Karpas-422 (cell line): ENCODE data around the gene PTGES2. TPM values are rescaled to one million over a fixed set of nuclear protein-coding genes. Genes with fewer than 3 reads are reported as not detected.

Experiments
- DNase-seq: peaks from one replicate; pipeline ENCODE4 v3.0.0-alpha.2; 2015
- H2AFZ ChIP-seq: fragments of 200-600 bp; sonication (generic); 2 replicates; pipeline ENCODE4 v1.6.1; 2014; ENCODE audit warnings: antibody characterized with exemption, low read length, mixed read lengths
- H3K27ac ChIP-seq: fragments of 200-600 bp; sonication (generic); 2 replicates; pipeline ENCODE4 v1.5.1; 2014; ENCODE audit warnings: mild to moderate bottlenecking, low read length, moderate library complexity
- H3K27me3 ChIP-seq: fragments of 200-600 bp; sonication (generic); 2 replicates; pipeline ENCODE4 v1.6.1; 2014; ENCODE audit warnings: low read length, mixed read lengths
- H3K36me3 ChIP-seq: fragments of 200-600 bp; sonication (generic); 2 replicates; pipeline ENCODE4 v1.6.1; 2014; ENCODE audit warnings: low read length, mixed read lengths; ENCODE audit not compliant: insufficient read depth
- H3K4me1 ChIP-seq: fragments of 200-600 bp; sonication (generic); 2 replicates; pipeline ENCODE4 v1.6.1; 2014; ENCODE audit warnings: mild to moderate bottlenecking, low read length, mixed read lengths
- H3K4me2 ChIP-seq: fragments of 200-600 bp; sonication (generic); 2 replicates; pipeline ENCODE4 v1.6.1; 2014; ENCODE audit warnings: low read length, low read depth, mild to moderate bottlenecking; ENCODE audit not compliant: poor library complexity, severe bottlenecking
- H3K4me3 ChIP-seq: fragments of 200-600 bp; sonication (generic); 2 replicates; pipeline ENCODE4 v1.5.1; 2014; ENCODE audit warnings: mild to moderate bottlenecking, antibody characterized with exemption, low read length, mixed read lengths
- H3K79me2 ChIP-seq: fragments of 200-600 bp; sonication (generic); 2 replicates; pipeline ENCODE4 v1.6.1; 2014; ENCODE audit warnings: mild to moderate bottlenecking, low read length, mixed read lengths
- H3K9ac ChIP-seq: fragments of 200-600 bp; sonication (generic); 2 replicates; pipeline ENCODE4 v1.6.0; 2014; ENCODE audit warnings: low read length
- H3K9me2 ChIP-seq: fragments of 200-600 bp; sonication (generic), shearing (Covaris generic); replicated peaks from 2 replicates; pipeline ENCODE4 v1.6.0; 2014; ENCODE audit warnings: mild to moderate bottlenecking, low read length, moderate library complexity; ENCODE audit not compliant: insufficient read depth
- H3K9me3 ChIP-seq: fragments of 300-700, 200-600 bp; sonication (generic); 2 replicates; pipeline ENCODE4 v1.6.1; 2014; ENCODE audit warnings: low read length, mixed read lengths
- H4K20me1 ChIP-seq: fragments of 200-600 bp; sonication (generic); 2 replicates; pipeline ENCODE4 v1.6.1; 2014; ENCODE audit warnings: mild to moderate bottlenecking, antibody characterized with exemption, low read length, low read depth; ENCODE audit not compliant: insufficient read depth
- total RNA-seq: library from RNA; depleted of rRNA; stranded (reverse); fragments of >200 nt; shearing (Covaris generic); gene quantifications from 2 replicates; pipeline ENCODE4 v1.2.3, GENCODE V29; 2014; ENCODE audit warnings: low replicate concordance

Gene PTGES2
- total RNA-seq, 1 experiment from 2014 or later = 68.4 TPM

- Histone ChIP-seq H3K9me2 (no peaks in the 10 kb centered on the region), H3K4me3 (no peak overlapping the region), H3K4me2 (no peak overlapping the region), H3K27ac (no peak overlapping the region), H2AFZ (no peak overlapping the region), H3K9me3 (no peaks in the 10 kb centered on the region), H3K4me1 (peaks cover 15% of the 10 kb centered on the region), H3K27me3 (no peaks in the 10 kb centered on the region), H3K36me3 (no peaks in the 10 kb centered on the region), H4K20me1 (peaks cover 10% of the 10 kb centered on the region; the same call in 1 of the 2 replicates), H3K9ac (no peak overlapping the region), H3K79me2 (peaks cover 23% of the 10 kb centered on the region)
- DNase-seq = no peak
Observed at GRCh38 chr9:128102196-128102595, 25.3 kb downstream of the PTGES2 start.

DNA sequence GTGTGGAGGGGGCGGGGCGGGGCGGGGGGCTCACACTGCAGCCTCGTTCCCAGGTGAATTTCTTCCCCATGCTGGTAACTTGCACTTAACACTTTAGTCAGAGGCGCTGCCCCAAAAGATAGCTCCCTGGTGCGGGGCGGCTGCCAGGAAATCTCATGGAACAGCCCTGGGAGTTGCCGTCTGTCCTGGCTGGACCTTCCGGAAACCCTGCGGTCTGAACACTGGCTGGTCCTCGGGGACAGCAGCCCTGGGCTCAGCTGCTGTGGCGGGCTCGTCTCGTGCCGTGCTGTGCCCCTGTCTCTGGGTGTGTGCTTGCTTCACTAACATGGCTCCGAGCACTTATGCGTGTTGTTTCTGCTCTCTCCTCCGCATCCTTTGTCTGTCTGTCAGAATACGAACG is 25.8 kb downstream of the PTGES2 start:
- Histone ChIP-seq H3K36me3 (no peaks in the 10 kb centered on the region), H3K4me2 (no peak overlapping the region), H3K27me3 (no peaks in the 10 kb centered on the region), H4K20me1 (peaks cover 6% of the 10 kb centered on the region; the same call in 1 of the 2 replicates), H3K27ac (no peak overlapping the region), H3K4me1 (peaks cover 15% of the 10 kb centered on the region), H3K9me3 (no peaks in the 10 kb centered on the region), H3K4me3 (no peak overlapping the region), H3K9ac (no peak overlapping the region), H3K9me2 (no peaks in the 10 kb centered on the region), H3K79me2 (peaks cover 26% of the 10 kb centered on the region), H2AFZ (no peak overlapping the region)
- no peak for DNase-seq

DNA sequence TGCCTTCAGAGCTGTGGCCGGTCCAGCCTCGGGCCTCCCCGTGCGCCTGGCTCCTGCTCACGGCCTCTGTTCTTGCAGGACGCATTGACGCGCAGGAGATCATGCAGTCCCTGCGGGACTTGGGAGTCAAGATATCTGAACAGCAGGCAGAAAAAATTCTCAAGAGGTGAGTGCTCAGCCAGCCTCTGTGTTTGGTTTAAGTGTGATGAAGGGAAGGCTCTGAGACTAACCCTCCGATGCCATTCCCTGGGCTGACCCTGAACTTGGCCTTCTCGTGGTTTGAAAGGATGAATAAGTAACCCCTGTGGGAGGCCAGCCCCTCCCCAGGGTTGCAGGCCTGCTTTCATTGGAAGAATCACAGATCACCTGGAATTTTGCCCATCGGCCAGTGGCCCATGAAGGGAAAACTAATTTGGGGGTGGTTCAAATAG is 26.3 kb downstream of the PTGES2 start:
- no peak overlapping the region for H3K9ac ChIP-seq
- no peaks in the 10 kb centered on the region for H3K9me3 ChIP-seq
- peaks cover 30% of the 10 kb centered on the region for H3K79me2 ChIP-seq
- H3K9me2 ChIP-seq = no peaks in the 10 kb centered on the region
- H4K20me1 ChIP-seq = peaks cover 6% of the 10 kb centered on the region; the same call in 1 of the 2 replicates
- H3K4me1 ChIP-seq = peaks cover 15% of the 10 kb centered on the region
- no peak for DNase-seq
- H3K36me3 ChIP-seq = no peaks in the 10 kb centered on the region
- H3K4me3 ChIP-seq = no peak overlapping the region
- H3K4me2 ChIP-seq = no peak overlapping the region
- no peaks in the 10 kb centered on the region for H3K27me3 ChIP-seq
- no peak overlapping the region for H3K27ac ChIP-seq
- H2AFZ ChIP-seq = no peak overlapping the region

DNA sequence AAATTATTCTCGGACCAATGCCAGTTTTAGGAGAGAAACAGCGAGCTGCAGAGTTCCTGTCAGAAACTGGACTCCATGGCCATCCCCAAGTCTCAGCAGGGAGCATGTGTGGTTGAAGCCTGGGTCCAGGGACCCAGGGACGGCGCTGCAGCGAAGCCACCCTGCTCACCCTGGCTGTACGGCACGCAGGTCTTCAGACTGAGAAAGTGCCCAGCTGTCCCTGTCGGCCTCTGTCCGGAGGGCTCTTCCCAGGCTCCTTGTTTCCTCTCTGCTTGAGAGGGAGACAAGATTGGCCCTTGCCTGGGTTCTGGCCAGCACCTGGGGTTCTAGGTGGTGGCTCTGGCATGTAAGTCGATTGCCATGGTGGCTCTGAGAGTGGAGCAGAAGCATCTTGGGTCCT is 26.9 kb downstream of the PTGES2 start:
- H3K27me3 ChIP-seq = no peaks in the 10 kb centered on the region
- no peak overlapping the region for H3K4me3 ChIP-seq
- H2AFZ ChIP-seq = no peak overlapping the region
- no peak overlapping the region for H3K4me2 ChIP-seq
- no peak overlapping the region for H3K27ac ChIP-seq
- no peaks in the 10 kb centered on the region for H3K9me2 ChIP-seq
- H3K9me3 ChIP-seq = no peaks in the 10 kb centered on the region
- H3K9ac ChIP-seq = no peak overlapping the region
- H3K36me3 ChIP-seq = no peaks in the 10 kb centered on the region
- H3K79me2 ChIP-seq = peaks cover 31% of the 10 kb centered on the region
- peaks cover 15% of the 10 kb centered on the region for H3K4me1 ChIP-seq
- DNase-seq = no peak
- peaks cover 6% of the 10 kb centered on the region; the same call in 1 of the 2 replicates for H4K20me1 ChIP-seq

- no peak overlapping the region for H3K4me3 ChIP-seq
- H3K9me3 ChIP-seq = no peaks in the 10 kb centered on the region
- H3K36me3 ChIP-seq = no peaks in the 10 kb centered on the region
- no peak overlapping the region for H2AFZ ChIP-seq
- DNase-seq = no peak
- H4K20me1 ChIP-seq = peaks cover 6% of the 10 kb centered on the region; the same call in 1 of the 2 replicates
- peaks cover 37% of the 10 kb centered on the region for H3K79me2 ChIP-seq
- H3K9ac ChIP-seq = no peak overlapping the region
- no peaks in the 10 kb centered on the region for H3K27me3 ChIP-seq
- peaks cover 20% of the 10 kb centered on the region for H3K4me1 ChIP-seq
- H3K27ac ChIP-seq = no peak overlapping the region
- H3K4me2 ChIP-seq = no peak overlapping the region
- no peaks in the 10 kb centered on the region for H3K9me2 ChIP-seq
Observed at GRCh38 chr9:128099932-128100491, 27.5 kb downstream of the PTGES2 start.

- Histone ChIP-seq H3K27ac (no peak overlapping the region), H3K4me2 (no peak overlapping the region), H3K9me3 (no peaks in the 10 kb centered on the region), H3K4me1 (peaks cover 26% of the 10 kb centered on the region), H3K4me3 (no peak overlapping the region), H3K9me2 (no peaks in the 10 kb centered on the region), H4K20me1 (peaks cover 6% of the 10 kb centered on the region; the same call in 1 of the 2 replicates), H3K27me3 (no peaks in the 10 kb centered on the region), H3K36me3 (no peaks in the 10 kb centered on the region), H3K9ac (no peak overlapping the region), H3K79me2 (peaks cover 42% of the 10 kb centered on the region), H2AFZ (no peak overlapping the region)
- no peak for DNase-seq
Observed at GRCh38 chr9:128099231-128099931, 28.1 kb downstream of the PTGES2 start.

DNA sequence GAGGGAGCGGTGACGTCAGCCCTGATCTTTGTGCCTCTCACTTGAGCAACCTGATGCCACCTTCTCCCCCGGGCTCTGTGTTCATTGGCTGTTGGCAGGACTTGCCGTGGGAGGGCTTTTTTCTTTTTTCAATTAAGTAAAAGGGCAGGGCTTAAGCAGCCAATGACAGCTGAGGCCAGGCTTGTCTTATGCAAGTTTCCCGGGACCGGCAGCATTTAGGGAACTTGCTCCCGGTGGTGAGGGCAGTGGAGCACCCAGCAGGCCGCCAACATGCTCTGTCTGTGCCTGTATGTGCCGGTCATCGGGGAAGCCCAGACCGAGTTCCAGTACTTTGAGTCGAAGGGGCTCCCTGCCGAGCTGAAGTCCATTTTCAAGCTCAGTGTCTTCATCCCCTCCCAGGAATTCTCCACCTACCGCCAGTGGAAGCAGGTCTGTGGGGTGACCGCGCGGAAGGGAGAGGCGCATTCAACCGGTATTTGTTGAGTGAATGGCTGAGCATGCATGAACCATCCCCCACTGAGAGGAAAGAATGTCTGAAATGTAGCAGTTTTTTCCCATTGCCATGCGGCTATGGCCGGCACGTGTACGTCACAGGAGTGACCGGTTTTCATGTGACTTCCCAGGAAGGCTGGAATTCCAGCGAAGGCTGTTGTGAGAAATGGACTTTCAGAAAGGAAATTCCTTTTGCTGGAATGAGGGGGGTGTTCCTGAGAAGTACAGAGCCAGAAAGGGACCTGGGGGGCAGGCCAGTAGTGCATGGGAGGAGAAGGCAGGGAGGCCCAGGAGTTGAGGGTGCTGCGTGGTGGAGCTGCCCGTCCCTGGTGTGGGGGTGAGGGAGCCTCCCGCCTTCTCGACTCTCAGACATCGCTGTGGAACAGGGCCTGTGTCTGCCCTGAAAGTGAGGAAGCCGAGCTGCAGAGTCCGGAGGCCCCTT is 29.0 kb downstream of the PTGES2 start:
- Histone ChIP-seq H2AFZ (no peak overlapping the region), H3K27me3 (no peaks in the 10 kb centered on the region), H4K20me1 (peaks cover 6% of the 10 kb centered on the region; the same call in 1 of the 2 replicates), H3K4me3 (no peak overlapping the region; the same call in 1 of the 2 replicates), H3K36me3 (no peaks in the 10 kb centered on the region), H3K9me2 (no peaks in the 10 kb centered on the region), H3K9me3 (no peaks in the 10 kb centered on the region), H3K9ac (no peak overlapping the region), H3K27ac (no peak overlapping the region), H3K79me2 (peaks cover 42% of the 10 kb centered on the region), H3K4me2 (peak overlapping the region; percentile 44), H3K4me1 (peaks cover 34% of the 10 kb centered on the region)
- DNase-seq = peak; percentile 92
